Measurements from ENCODE around the gene PCGF1.

Gene PCGF1

GRCh38 chr2:74501335-74502071 is 6.0 kb downstream of the PCGF1 start:
- DNase-seq (ENCODE audit: low spot score) (no peak), ATAC-seq (ENCODE audit: low read depth) (no peak)
- H3K4me3 ChIP-seq (ENCODE audit: severe bottlenecking), result no peak overlapping the region
- H3K27ac ChIP-seq (ENCODE audit: poor library complexity, severe bottlenecking), result no peak overlapping the region
- no peaks in the 10 kb centered on the region for H3K9me3 ChIP-seq (ENCODE audit: severe bottlenecking)
- H3K4me1 ChIP-seq (ENCODE audit: insufficient read depth, poor library complexity, severe bottlenecking), result peaks cover 13% of the 10 kb centered on the region
- peaks cover 18% of the 10 kb centered on the region for H3K36me3 ChIP-seq (ENCODE audit: low read depth)
- no peak for TF ChIP-seq CTCF (IDR thresholded peaks at IDR 0.05; ENCODE audit: poor library complexity, severe bottlenecking)
- peaks cover 14% of the 10 kb centered on the region for H3K27me3 ChIP-seq (ENCODE audit: insufficient read depth, poor library complexity, severe bottlenecking)

- Histone ChIP-seq H3K36me3 (ENCODE audit: low read depth) (peaks cover 8% of the 10 kb centered on the region), H3K4me1 (ENCODE audit: insufficient read depth, poor library complexity, severe bottlenecking) (peaks cover 8% of the 10 kb centered on the region), H3K4me3 (ENCODE audit: severe bottlenecking) (no peak overlapping the region), H3K27ac (ENCODE audit: poor library complexity, severe bottlenecking) (no peak overlapping the region), H3K9me3 (ENCODE audit: severe bottlenecking) (no peaks in the 10 kb centered on the region), H3K27me3 (ENCODE audit: insufficient read depth, poor library complexity, severe bottlenecking) (peaks cover 14% of the 10 kb centered on the region)
- no peak for ATAC-seq (ENCODE audit: low read depth)
- DNase-seq (ENCODE audit: low spot score), result no peak
- no peak for TF ChIP-seq CTCF (IDR thresholded peaks at IDR 0.05; ENCODE audit: poor library complexity, severe bottlenecking)
These were observed 6.9 kb downstream of the PCGF1 start for GRCh38 chr2:74500578-74500946.

- no peak for TF ChIP-seq CTCF (IDR thresholded peaks at IDR 0.05; ENCODE audit: poor library complexity, severe bottlenecking)
- Histone ChIP-seq H3K9me3 (ENCODE audit: severe bottlenecking) (no peaks in the 10 kb centered on the region), H3K36me3 (ENCODE audit: low read depth) (peaks cover 3% of the 10 kb centered on the region; the same call in 1 of the 2 replicates), H3K4me1 (ENCODE audit: insufficient read depth, poor library complexity, severe bottlenecking) (peaks cover 8% of the 10 kb centered on the region), H3K27me3 (ENCODE audit: insufficient read depth, poor library complexity, severe bottlenecking) (peaks cover 14% of the 10 kb centered on the region), H3K27ac (ENCODE audit: poor library complexity, severe bottlenecking) (no peak overlapping the region), H3K4me3 (ENCODE audit: severe bottlenecking) (no peak overlapping the region)
- DNase-seq (ENCODE audit: low spot score) (no peak), ATAC-seq (ENCODE audit: low read depth) (no peak)
These were observed 7.4 kb downstream of the PCGF1 start for GRCh38 chr2:74499940-74500577.

GRCh38 chr2:74499267-74499939 is 8.1 kb downstream of the PCGF1 start, which contains the start of gene LBX2:
LBX2 (minus strand) TSS chr2:74499603; CDS start chr2:74499537, 66 bp downstream.
- DNase-seq (ENCODE audit: low spot score), result no peak
- Histone ChIP-seq H3K9me3 (ENCODE audit: severe bottlenecking) (no peaks in the 10 kb centered on the region), H3K36me3 (ENCODE audit: low read depth) (no peaks in the 10 kb centered on the region), H3K4me3 (ENCODE audit: severe bottlenecking) (peak within 1 kb of the TSS; percentile 2), H3K27ac (ENCODE audit: poor library complexity, severe bottlenecking) (no peak within 1 kb of the TSS), H3K4me1 (ENCODE audit: insufficient read depth, poor library complexity, severe bottlenecking) (peaks cover 8% of the 10 kb centered on the region), H3K27me3 (ENCODE audit: insufficient read depth, poor library complexity, severe bottlenecking) (peaks cover 14% of the 10 kb centered on the region)
- no peak for TF ChIP-seq CTCF (IDR thresholded peaks at IDR 0.05; ENCODE audit: poor library complexity, severe bottlenecking)
- ATAC-seq (ENCODE audit: low read depth), result peak; percentile 14

All from RWPE2 (cell line).